ENCODE results near the gene KLK8. TPM values are rescaled to one million over a fixed set of nuclear protein-coding genes. Genes with fewer than 3 reads are reported as not detected.
"Not testable (repeated sequence)": the region's sequence is repeated elsewhere in the genome, so short reads cannot be mapped to it uniquely, and the experiment has no call there.

Gene KLK8
- total RNA-seq, 1 donor from 2014 or later = not detected

DNA sequence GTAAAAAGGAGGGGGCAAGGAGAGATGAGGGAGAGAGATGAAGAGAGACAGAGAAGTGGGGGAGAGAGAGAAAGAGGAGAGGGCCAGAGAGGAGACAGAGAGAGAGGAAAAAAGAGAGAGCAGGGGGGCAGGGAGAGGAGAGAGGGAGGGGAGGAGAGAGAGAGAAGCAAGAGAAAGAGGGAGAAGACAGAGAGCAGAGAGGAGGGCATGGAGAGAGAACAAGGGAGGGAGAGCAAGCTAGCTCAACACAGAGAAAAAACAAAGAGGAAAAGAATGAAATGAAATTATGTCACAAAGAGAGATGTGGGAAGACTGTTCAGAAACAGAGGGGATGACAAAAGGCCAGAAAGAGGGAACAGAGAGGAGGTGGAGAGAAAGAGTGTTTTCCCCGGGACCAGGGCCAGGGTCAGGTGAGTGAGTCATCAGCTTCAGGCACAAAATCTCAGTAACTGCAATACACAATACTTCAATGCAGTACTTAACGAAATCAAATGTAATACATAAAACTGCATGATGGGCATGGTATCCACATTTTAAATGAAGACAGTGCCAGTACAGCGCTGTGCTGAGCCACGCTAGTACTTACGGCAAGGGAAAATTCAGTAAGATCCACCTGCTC is 22.5 kb downstream of the KLK8 start:
- intact Hi-C loops (cut with micrococcal nuclease) = no loop called here
- Histone ChIP-seq H3K27ac (replicated peaks) (no peak overlapping the region), H3K4me3 (no peak overlapping the region), H3K9me3 (replicated peaks) (no peaks in the 10 kb centered on the region), H3K36me3 (no peaks in the 10 kb centered on the region), H3K4me1 (no peaks in the 10 kb centered on the region), H3K27me3 (ENCODE audit: low read depth) (peaks cover 66% of the 10 kb centered on the region)
- DNase-seq = no peak
- TF ChIP-seq, protein P1, sequence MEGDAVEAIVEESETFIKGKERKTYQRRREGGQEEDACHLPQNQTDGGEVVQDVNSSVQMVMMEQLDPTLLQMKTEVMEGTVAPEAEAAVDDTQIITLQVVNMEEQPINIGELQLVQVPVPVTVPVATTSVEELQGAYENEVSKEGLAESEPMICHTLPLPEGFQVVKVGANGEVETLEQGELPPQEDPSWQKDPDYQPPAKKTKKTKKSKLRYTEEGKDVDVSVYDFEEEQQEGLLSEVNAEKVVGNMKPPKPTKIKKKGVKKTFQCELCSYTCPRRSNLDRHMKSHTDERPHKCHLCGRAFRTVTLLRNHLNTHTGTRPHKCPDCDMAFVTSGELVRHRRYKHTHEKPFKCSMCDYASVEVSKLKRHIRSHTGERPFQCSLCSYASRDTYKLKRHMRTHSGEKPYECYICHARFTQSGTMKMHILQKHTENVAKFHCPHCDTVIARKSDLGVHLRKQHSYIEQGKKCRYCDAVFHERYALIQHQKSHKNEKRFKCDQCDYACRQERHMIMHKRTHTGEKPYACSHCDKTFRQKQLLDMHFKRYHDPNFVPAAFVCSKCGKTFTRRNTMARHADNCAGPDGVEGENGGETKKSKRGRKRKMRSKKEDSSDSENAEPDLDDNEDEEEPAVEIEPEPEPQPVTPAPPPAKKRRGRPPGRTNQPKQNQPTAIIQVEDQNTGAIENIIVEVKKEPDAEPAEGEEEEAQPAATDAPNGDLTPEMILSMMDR (IDR thresholded peaks at IDR 0.05; ENCODE audit: borderline replicate concordance) = no peak

DNA sequence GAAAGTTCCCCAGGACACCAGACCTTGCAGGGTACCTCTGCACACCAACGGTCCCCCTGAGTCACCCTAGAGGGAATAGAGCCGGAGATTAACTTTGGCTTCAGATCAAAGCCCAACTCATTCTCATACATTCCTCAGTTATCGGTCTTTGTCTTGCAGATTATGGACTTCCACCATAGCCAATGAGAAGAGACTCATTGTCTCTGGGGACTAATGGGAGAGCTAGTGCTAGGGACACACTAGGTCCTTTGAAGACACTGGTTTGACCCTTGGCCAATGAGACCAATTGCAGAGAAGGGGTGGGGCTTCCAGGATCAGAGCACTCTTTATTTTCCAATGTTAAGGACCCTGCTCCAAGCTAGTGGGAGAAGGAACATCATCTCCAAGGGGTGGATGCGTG is 23.8 kb downstream of the KLK8 start:
- intact Hi-C loops (cut with micrococcal nuclease) = no loop called here
- peaks cover 69% of the 10 kb centered on the region for H3K27me3 ChIP-seq (ENCODE audit: low read depth)
- no peak for DNase-seq

DNA sequence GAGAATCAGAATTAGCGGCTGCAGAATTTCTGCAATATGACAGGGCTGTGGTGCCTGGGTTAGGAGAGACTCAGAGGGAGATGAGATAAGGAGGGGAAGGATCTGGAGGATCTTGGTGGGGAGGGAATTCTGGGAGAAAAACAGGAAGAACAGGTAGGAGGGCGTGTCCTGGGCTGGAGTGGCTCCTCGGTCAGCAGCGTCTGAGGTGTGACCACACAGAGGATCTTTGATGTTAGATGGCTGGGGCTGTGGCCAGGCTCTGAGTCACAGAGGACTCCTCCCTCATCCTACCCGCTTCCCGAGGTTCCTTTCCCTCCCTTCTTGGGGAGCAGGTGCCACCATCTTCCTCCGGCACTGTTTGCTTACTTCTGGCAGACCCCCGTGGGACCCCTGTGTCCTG is 25.6 kb downstream of the KLK8 start:
- Histone ChIP-seq H3K27ac (replicated peaks) (no peak overlapping the region), H3K36me3 (no peaks in the 10 kb centered on the region), H3K4me3 (no peak overlapping the region), H3K27me3 (ENCODE audit: low read depth) (peaks cover 78% of the 10 kb centered on the region), H3K9me3 (replicated peaks) (no peaks in the 10 kb centered on the region), H3K4me1 (no peaks in the 10 kb centered on the region)
- DNase-seq = no peak
- intact Hi-C loops (cut with micrococcal nuclease) = no loop called here
- TF ChIP-seq, protein P1 (IDR thresholded peaks at IDR 0.05; ENCODE audit: borderline replicate concordance) = no peak

More for the DNA sequence above, 23.8 kb downstream of the KLK8 start:
- Histone ChIP-seq H3K4me3 (no peak overlapping the region), H3K36me3 (no peaks in the 10 kb centered on the region), H3K9me3 (replicated peaks) (no peaks in the 10 kb centered on the region), H3K4me1 (no peaks in the 10 kb centered on the region), H3K27ac (replicated peaks) (no peak overlapping the region)
- TF ChIP-seq, protein P1 (IDR thresholded peaks at IDR 0.05; ENCODE audit: borderline replicate concordance) = no peak

DNA sequence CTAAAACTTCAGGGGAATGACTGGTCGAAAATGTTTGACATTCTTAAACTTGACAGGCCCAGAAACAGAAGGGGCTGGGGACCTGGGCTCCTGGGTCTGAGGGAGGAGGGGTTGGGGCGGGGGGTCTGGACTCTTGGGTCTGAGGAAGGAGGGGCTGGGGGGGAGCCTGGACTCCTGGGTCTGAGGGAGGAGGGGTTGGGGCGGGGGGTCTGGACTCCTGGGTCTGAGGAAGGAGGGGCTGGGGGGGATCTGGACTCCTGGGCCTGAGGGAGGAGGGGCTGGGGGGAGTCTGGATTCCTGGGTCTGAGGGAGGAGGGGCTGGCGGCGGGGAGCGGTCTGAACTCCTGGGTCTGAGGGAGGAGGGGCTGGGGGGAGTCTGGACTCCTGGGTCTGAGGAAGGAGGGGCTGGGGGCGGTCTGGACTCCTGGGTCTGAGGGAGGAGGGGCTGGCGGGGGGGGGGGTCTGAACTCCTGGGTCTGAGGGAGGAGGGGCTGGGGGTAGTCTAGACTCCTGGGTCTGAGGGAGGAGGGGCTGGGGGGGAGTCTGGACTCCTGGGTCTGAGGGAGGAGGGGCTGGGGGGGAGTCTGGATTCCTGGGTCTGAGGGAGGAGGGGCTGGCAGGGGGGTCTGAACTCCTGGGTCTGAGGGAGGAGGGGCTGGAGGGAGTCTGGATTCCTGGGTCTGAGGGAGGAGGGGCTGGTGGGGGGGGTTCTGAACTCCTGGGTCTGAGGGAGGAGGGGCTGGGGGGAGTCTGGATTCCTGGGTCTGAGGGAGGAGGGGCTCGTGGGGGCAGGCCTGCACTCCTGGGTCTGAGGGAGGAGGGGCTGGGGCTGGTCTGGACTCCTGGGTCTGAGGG is 26.5 kb downstream of the KLK8 start:
- Histone ChIP-seq H3K4me3 (no peak overlapping the region), H3K27me3 (ENCODE audit: low read depth) (peaks cover 81% of the 10 kb centered on the region), H3K27ac (replicated peaks) (no peak overlapping the region), H3K36me3 (no peaks in the 10 kb centered on the region), H3K4me1 (no peaks in the 10 kb centered on the region), H3K9me3 (replicated peaks) (no peaks in the 10 kb centered on the region)
- DNase-seq = no peak
- TF ChIP-seq, protein P1 (IDR thresholded peaks at IDR 0.05; ENCODE audit: borderline replicate concordance) = no peak
- intact Hi-C loops (cut with micrococcal nuclease) = no loop called here

DNA sequence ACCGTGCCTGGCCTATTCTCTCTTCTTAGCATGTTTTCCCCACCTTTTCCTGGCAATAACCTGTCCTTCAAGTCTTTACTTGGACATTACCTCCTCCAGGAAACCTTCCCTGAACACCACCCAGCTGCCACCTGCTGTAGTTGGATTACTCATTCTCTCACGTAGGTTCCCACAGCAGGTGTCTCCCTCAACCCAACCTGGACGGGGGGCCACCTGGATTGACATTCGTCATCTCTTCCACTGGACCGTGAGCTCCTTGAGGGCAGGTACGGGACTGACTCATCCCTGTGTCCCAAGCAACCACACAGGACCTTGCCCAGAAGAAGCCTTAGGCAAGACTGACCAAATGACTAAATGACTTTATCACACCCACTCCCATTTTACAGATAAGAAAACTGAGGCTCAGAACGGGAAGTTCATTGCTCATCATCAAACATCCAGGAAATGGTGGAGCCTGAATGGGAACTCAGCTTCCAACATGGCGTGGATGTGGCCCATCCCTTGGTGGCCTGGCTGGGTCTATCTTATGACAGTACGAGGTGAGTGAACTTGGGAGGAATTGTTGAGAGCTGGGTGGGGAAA is 28.5 kb downstream of the KLK8 start:
- intact Hi-C loops (cut with micrococcal nuclease) = no loop called here
- no peaks in the 10 kb centered on the region for H3K36me3 ChIP-seq
- no peak for DNase-seq
- no peaks in the 10 kb centered on the region for H3K4me1 ChIP-seq
- H3K27me3 ChIP-seq (ENCODE audit: low read depth) = peaks cover 81% of the 10 kb centered on the region
- H3K4me3 ChIP-seq = no peak overlapping the region
- H3K27ac ChIP-seq (replicated peaks) = no peak overlapping the region
- TF ChIP-seq, protein P1 (IDR thresholded peaks at IDR 0.05; ENCODE audit: borderline replicate concordance) = no peak
- H3K9me3 ChIP-seq (replicated peaks) = no peaks in the 10 kb centered on the region

DNA sequence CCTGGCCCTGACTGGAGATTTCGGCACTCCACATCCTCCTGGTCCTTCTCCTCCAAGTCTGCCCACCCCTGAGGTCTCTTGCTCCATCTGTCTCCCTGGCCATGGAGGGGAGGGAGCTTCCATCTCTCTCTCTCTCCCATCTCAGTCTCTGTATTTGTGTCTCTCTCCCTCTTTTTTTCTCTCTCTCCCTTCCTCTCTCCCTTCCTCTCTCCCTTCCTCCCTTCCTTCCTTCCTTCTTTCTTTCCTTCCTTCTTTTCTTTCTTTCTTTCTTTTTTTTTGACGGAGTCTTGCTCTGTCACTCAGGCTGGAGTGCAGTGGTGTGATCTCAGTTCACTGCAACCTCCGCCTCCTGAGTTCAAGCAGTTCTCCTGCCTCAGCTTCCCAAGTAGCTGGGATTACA is 31.6 kb downstream of the KLK8 start:
- peaks cover 85% of the 10 kb centered on the region for H3K27me3 ChIP-seq (ENCODE audit: low read depth)
- H3K9me3 ChIP-seq (replicated peaks); H3K27ac ChIP-seq (replicated peaks); H3K36me3 ChIP-seq; DNase-seq; H3K4me1 ChIP-seq; H3K4me3 ChIP-seq; intact Hi-C loops (cut with micrococcal nuclease): not testable (repeated sequence)
